WI38 (cell line): ENCODE results near the gene GNAL.

Experiments
- H3K4me3 ChIP-seq: 2 replicates; pipeline ENCODE4 v1.5.1; 2011; ENCODE audit warnings: low read depth, mild to moderate bottlenecking, control low read depth, low read length
- CTCF ChIP-seq: IDR thresholded peaks from 2 replicates; pipeline ENCODE4 v1.5.1; 2012; ENCODE audit warnings: low read depth, mild to moderate bottlenecking, control low read depth, low read length

Gene GNAL

DNA sequence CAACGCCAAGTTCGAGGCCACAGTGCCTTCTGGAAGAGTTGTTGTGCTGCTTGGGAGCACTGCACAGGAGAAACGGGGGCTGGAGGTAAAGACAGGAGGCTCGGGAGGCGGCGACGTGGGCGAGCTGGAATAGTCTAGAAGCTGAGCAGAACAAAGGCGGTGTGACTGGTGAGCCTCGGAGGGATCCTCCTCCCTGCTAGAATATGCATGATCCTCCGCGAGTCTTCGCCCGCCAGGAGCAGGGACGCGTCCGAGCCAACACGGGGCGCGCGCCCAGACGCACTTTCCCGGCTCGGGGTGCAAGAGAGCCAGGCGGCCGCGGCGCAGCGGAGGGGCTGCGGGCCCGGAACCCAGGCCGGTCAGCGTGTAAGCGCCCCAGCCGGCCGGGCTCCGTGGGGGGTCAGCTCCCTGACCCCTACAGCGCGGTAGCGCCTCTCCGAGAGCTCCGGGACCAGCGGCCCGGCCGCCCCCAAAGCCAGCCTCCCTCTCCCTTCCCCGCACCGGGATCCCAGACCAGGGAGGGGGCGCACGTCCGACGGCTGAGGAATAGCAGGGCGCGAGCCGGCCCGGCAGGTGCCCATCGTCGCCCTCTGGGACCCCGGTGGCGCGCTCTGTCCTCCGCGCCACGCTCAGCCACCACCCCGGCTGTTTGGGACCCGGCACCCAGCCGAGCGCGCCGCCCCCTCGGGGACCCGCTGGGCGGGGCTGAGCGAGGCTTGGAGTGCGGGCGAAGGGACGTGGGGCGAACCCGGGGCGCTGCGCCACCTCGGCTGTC, 62.5 kb downstream of the GNAL start:
- no peak overlapping the region for H3K4me3 ChIP-seq
- TF ChIP-seq CTCF = no peak

DNA sequence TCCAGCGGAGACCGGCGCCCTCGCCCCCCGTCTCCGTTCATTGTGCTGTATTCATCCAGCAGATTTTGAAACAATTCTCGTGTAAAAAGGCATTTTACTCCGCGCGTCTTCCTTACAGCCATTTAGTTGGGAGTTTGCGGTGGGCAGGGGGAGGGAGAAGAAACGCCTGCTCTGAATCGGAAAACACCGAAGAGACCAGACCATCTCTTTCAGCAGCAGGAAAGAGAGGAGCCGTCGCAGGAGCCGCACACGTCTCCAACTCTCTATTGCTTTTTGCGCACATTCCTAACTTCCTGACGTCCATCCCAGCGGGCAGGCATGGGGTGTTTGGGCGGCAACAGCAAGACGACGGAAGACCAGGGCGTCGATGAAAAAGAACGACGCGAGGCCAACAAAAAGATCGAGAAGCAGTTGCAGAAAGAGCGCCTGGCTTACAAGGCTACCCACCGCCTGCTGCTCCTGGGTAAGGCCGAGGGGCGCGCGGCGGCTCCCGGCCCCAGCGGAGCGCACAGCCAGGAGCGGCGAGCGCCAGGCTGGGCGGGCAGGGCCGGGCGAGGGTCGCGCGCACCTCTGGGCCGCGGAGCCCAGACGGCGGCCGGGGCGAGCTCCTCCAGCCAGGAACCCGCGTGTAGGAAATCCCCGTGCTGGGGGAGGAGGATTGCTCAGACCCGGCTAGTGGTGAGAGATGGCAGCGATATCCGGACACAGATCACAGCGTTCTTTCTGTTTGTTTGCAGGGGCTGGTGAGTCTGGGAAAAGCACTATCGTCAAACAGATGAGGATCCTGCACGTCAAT, 63.2 kb downstream of the GNAL start:
- no peak for TF ChIP-seq CTCF
- H3K4me3 ChIP-seq = peak overlapping the region; percentile 35

DNA sequence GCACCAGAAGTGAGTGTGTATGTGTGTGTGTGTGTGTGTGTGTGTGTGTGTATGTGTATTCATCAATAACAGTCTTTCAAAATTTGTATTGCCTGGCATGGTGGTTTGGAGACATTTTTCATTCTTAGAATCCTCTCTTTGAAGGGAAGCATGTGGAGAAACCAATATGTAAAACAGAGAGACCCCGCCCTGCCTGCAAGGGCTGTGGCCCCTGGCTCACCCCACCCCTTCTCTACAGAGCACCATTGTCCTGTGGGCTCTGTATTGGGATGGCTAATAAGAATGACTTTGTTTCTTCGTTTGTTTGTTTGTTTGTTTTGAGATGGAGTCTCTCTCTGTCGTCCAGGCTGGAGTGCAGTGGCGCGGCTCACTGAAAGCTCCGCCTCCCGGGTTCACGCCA, 65.9 kb downstream of the GNAL start:
- no peak overlapping the region for H3K4me3 ChIP-seq
- no peak for TF ChIP-seq CTCF

GRCh38 chr18:11757084-11757590, 68.1 kb downstream of the GNAL start:
- H3K4me3 ChIP-seq = no peak overlapping the region
- no peak for TF ChIP-seq CTCF

- no peak for TF ChIP-seq CTCF
- no peak overlapping the region for H3K4me3 ChIP-seq
These were observed 70.4 kb downstream of the GNAL start for GRCh38 chr18:11759456-11759855.

DNA sequence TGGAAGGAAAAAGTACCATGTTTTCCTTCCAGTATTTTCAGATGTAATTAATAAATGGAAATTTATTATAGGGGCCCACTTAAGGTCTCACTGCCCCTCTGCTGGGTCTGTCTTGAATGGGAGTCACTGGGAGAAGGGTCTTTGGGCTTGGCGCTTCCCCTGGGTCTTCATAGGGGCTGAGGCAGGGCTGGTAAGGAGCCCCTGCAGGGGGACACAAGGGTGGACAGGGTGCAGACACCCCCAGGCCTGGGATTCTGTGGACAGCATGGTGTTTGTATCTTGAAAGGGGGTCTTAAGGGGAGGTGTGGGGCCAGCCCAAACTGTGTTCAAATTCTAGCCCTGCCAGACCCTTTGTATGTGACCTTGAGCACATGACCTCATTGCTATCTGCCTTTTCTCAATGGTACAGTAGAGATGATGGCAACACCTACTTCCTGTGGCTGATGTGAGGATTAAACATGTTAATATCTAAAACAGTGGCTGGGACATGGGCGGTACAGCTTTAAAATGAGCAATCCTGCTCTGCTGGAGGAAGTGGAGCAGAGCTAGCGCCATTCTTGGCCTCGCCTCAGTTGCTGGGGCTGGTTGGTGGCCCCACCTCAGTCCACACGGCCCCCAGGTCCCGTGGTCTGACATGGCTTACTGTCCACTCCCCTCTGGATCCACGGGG, 71.6 kb downstream of the GNAL start:
- no peak overlapping the region for H3K4me3 ChIP-seq
- TF ChIP-seq CTCF = no peak
